ENCODE data around the gene OSBPL5.

Gene OSBPL5, protein sequence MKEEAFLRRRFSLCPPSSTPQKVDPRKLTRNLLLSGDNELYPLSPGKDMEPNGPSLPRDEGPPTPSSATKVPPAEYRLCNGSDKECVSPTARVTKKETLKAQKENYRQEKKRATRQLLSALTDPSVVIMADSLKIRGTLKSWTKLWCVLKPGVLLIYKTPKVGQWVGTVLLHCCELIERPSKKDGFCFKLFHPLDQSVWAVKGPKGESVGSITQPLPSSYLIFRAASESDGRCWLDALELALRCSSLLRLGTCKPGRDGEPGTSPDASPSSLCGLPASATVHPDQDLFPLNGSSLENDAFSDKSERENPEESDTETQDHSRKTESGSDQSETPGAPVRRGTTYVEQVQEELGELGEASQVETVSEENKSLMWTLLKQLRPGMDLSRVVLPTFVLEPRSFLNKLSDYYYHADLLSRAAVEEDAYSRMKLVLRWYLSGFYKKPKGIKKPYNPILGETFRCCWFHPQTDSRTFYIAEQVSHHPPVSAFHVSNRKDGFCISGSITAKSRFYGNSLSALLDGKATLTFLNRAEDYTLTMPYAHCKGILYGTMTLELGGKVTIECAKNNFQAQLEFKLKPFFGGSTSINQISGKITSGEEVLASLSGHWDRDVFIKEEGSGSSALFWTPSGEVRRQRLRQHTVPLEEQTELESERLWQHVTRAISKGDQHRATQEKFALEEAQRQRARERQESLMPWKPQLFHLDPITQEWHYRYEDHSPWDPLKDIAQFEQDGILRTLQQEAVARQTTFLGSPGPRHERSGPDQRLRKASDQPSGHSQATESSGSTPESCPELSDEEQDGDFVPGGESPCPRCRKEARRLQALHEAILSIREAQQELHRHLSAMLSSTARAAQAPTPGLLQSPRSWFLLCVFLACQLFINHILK

DNA sequence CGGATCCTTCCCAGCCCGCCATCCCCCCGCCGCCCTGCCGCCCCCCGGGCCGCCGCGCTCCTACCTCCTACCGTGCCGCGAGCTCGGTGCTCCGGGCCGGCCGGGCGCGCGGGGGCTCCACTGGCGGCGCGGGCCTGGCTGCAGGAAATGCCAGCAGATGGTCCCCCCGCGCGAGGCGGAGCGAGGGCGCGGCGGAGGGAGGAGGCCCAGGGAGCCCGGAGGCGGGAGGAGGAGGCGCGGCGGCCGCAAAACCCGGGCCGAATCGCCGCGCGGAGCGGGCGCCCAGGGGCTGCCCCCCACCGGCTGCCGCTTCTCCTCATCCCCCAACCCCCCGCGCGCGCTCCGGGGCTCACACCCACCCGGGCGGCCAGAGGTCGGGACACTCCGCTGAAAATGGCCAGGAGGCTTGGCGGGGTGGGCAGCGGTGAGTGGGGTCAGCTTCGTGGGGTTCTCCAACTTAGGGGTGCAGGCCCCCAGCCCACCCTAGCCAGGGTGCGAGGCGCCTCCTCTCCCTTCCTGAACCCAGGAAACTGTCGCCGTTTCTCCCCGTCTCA, at the start of gene OSBPL5:
Gene OSBPL5 (minus strand): TSS at position 159 of the 554 bp plus-strand sequence. CDS start 36,162 bp downstream, outside the sequence.
- TF ChIP-seq HDGF (IDR thresholded peaks at IDR 0.05; ENCODE audit: borderline replicate concordance) (no peak), ELF4 (IDR thresholded peaks at IDR 0.05) (no peak), SP1 (IDR thresholded peaks at IDR 0.05) (no peak), FOXM1 (IDR thresholded peaks at IDR 0.05; ENCODE audit: borderline replicate concordance) (peak; percentile 60; the same call in 1 of the 2 replicates), CTBP1 (IDR thresholded peaks at IDR 0.05; ENCODE audit: borderline replicate concordance) (no peak), LEF1 (IDR thresholded peaks at IDR 0.05; ENCODE audit: borderline replicate concordance) (no peak), L3MBTL2 (conservative IDR thresholded peaks at IDR 0.05) (no peak), BHLHE40 (IDR thresholded peaks at IDR 0.05; ENCODE audit: borderline replicate concordance) (no peak)
- ChIA-PET POLR2A (no interaction called here), CTCF (no interaction called here)
- peak; percentile 74 for DNase-seq (ENCODE audit: extremely low spot score)

DNA sequence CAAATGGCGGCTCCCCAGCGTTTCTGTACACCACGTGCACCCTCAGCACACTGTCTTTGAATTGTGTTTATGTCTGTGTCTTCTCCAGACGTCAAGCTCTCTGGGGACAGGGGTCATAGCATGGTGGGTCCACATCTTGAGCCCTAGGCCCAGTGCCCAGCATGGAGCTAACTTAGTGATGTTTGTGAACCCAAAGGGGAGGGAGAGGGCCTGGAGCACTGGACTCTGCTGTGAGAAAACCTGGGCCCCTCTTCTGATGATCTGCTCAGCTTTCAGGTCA, 49.2 kb upstream of the OSBPL5 start:
- POLR2A ChIA-PET = no interaction called here
- CTCF ChIA-PET = no interaction called here
- TF ChIP-seq TARDBP (IDR thresholded peaks at IDR 0.05) (no peak), NFRKB (IDR thresholded peaks at IDR 0.05) (no peak)
- no peak for DNase-seq (ENCODE audit: extremely low spot score)

DNA sequence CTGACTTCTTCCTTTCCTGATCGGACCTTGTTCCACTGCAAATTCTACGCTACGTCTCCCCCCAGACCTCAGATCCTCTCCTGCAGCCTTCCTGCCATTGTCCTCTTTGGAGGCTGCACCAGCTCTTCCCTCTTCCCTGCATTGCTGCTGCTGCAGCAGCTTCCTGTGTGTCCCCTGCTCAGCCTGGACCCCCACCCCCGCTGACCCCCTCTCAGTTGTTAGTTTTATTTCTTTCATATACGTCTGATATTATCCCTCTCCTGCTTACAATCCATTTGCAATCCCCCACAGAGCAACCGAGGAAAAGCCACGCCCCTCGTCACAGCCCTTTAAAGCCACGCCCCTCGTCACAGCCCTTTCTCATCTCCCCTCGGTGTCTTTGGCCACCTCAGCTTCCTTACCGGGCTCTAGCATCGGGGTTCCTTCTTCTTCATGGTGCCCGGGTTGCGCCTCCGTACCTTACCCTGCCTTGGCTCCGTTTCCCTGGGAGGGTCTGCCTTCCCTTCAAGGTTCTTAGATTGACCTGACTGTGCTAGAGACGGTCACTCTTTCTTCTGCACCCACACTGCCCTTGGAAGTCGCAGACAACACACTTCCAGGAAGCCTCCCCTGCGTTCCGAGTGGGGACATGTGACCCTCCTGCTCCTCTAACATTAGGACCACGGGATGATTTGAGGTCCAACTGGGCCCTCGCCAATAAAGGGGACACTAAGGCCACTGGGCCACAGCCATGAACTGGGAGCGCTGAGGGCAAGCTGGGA, 48.7 kb upstream of the OSBPL5 start:
- CTCF ChIA-PET = no interaction called here
- DNase-seq (ENCODE audit: extremely low spot score) = no peak
- POLR2A ChIA-PET = no interaction called here
- TF ChIP-seq L3MBTL2 (conservative IDR thresholded peaks at IDR 0.05) = no peak
- no peak for TF ChIP-seq FOXA1 (IDR thresholded peaks at IDR 0.05)
- TF ChIP-seq LEF1 (IDR thresholded peaks at IDR 0.05; ENCODE audit: borderline replicate concordance) = no peak
- TF ChIP-seq, protein P1, sequence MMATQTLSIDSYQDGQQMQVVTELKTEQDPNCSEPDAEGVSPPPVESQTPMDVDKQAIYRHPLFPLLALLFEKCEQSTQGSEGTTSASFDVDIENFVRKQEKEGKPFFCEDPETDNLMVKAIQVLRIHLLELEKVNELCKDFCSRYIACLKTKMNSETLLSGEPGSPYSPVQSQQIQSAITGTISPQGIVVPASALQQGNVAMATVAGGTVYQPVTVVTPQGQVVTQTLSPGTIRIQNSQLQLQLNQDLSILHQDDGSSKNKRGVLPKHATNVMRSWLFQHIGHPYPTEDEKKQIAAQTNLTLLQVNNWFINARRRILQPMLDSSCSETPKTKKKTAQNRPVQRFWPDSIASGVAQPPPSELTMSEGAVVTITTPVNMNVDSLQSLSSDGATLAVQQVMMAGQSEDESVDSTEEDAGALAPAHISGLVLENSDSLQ (IDR thresholded peaks at IDR 0.05) = no peak
- TF ChIP-seq NFRKB (IDR thresholded peaks at IDR 0.05) = no peak

DNA sequence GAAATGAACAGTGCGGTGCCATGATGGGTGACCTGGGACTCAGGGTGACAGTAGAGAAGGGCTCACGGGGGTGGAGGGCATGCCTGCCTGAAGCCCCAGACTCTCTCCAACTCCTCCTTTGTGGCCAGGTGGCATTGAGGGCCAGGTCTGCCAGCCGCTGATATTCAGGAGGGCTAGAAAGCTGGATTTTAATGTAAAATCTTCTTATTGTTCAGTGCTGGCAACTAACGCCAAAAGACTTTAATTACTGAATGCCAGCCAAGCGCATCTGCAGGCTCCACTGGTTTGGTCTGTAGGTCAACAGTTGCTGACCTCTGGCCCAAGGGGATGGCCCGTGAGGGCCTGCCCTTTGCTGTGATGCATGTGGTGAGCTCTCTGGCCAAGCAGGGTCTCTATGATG, 43.2 kb upstream of the OSBPL5 start:
- no peak for DNase-seq (ENCODE audit: extremely low spot score)
- TF ChIP-seq ELF4 (IDR thresholded peaks at IDR 0.05) (no peak), FOXA1 (IDR thresholded peaks at IDR 0.05) (no peak), FOXM1 (IDR thresholded peaks at IDR 0.05; ENCODE audit: borderline replicate concordance) (no peak), BHLHE40 (IDR thresholded peaks at IDR 0.05; ENCODE audit: borderline replicate concordance) (no peak), NFRKB (IDR thresholded peaks at IDR 0.05) (no peak), SP1 (IDR thresholded peaks at IDR 0.05) (no peak), CTBP1 (IDR thresholded peaks at IDR 0.05; ENCODE audit: borderline replicate concordance) (no peak), HDGF (IDR thresholded peaks at IDR 0.05; ENCODE audit: borderline replicate concordance) (no peak)
- TF ChIP-seq, protein P1 (IDR thresholded peaks at IDR 0.05) = no peak
- POLR2A ChIA-PET = no interaction called here
- CTCF ChIA-PET = no interaction called here

DNA sequence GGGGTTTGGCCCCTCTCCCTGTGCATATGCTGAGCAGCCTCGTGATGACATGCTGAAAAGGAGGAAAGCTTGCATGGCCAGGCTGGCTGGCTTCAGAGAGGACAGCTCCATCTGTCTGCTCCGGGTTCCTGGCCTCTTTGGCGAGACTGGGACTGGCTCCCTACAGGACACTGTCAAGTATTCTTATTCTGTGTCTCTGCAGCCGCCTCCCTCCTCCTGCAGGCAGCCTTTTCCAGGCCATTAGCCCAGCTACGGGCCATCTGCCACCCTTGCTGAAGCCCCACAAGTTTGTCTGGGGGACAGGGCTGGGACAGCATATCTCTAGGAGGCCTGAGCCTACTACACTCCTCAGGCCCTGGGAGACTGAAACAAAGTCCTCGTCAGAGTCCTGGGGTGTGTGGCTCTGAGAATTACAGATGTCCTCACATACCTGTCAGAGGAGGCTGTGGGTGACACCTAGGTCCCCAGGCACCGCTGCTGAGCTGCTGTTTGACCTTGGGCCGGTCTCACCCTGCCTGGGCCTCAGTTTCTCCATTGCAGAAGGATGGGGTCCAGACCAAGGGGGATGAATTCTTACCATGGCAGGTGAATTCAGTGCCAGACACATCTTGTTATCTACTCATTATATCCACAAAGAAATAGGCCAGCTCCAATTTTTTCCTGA, 42.5 kb upstream of the OSBPL5 start:
- POLR2A ChIA-PET = no interaction called here
- TF ChIP-seq TARDBP (IDR thresholded peaks at IDR 0.05) = no peak
- CTCF ChIA-PET = no interaction called here
- DNase-seq (ENCODE audit: extremely low spot score) = no peak

DNA sequence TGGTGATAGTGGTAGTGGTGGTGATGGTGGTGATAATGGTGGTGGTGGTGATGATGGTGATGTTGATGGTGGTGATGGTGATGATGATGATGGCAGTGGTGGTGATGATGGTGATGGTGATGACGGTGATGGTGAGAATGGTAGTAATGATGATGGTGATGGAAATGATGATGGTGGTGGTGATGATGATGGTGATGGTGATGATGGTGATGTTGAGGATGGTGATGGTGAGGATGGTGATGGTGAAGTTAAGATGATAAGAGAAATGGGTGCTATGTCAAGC, 41.8 kb upstream of the OSBPL5 start:
- no peak for TF ChIP-seq HDGF (IDR thresholded peaks at IDR 0.05; ENCODE audit: borderline replicate concordance)
- POLR2A ChIA-PET = no interaction called here
- no peak for DNase-seq (ENCODE audit: extremely low spot score)
- CTCF ChIA-PET = no interaction called here

DNA sequence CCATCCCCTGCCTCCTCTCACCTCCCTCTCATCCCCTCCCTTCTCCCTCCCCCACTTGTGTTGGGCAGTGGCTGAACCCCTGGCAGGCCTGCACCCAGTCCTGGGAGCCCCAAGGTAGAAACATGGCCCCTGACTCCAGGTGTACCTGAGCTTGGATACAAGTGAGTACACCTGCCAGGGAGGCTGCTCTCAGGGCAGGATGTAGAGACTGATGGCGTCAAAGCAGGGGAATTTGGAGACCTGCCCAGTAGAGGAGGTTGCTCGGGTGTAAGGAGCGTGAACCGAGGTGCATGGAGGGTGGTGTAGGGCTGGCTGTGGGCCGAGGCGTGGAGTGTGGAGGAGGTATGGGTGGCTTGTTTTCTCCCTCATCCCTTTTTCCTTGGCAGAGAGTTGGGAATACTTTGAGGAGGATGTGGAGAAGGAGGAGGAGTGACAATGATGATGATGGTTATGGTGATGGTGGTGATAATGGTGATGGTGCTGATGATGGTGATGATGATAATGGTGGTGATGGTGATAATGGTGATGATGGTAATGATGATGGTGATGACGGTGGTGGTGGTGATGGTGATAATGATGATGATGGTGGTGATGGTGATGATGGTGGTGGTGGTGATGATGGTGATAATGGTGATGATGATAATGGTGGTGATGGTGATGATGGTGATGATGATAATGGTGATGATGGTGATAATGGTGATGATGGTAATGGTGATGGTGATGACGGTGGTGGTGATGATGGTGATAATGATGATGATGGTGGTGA, 41.2 kb upstream of the OSBPL5 start:
- ChIA-PET POLR2A (no interaction called here), CTCF (no interaction called here)
- TF ChIP-seq ZNF384 (IDR thresholded peaks at IDR 0.05) (no peak), LEF1 (IDR thresholded peaks at IDR 0.05; ENCODE audit: borderline replicate concordance) (no peak), SP1 (IDR thresholded peaks at IDR 0.05) (no peak)
- no peak for DNase-seq (ENCODE audit: extremely low spot score)
